ENCODE results near the gene TMED4. TPM values are rescaled to one million over a fixed set of nuclear protein-coding genes. Genes with fewer than 3 reads are reported as not detected.

Gene TMED4
- polyA plus RNA-seq, 1 of the 3 experiments (the other 2 are of a cell fraction): 145 TPM

DNA sequence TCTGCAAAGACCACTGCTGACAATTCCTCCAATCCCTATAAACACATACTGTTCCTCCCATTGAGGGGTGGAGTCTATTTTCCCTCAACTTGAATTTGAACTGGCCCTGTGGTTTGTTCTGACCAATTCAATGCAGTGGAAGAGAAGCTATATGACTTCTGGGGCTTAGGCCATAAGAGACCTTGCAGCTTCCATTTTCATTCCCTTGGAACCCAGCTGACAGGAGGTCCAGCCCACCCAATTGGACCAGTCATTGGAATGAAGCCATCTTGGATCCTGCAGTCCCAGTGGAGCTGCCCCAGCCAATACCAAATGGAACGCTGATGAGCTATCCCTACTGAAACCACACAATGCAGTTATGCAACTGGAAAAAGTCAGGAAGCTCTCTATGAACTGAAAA, 8.9 kb upstream of the TMED4 start:
- no peak overlapping the region for H3K27ac ChIP-seq (ENCODE audit: low read depth in 2 of 2, low read length in 1 of 2)
- H4K20me1 ChIP-seq (ENCODE audit: insufficient read depth): no peaks in the 10 kb centered on the region
- no peaks in the 10 kb centered on the region for H3K79me2 ChIP-seq (ENCODE audit: insufficient read depth)
- no peaks in the 10 kb centered on the region for H3K9me2 ChIP-seq
- H3K4me1 ChIP-seq (ENCODE audit: control insufficient read depth in 1 of 2, insufficient read depth in 2 of 2, low read depth in 1 of 2, low read length in 1 of 2): no peaks in the 10 kb centered on the region
- H3F3A ChIP-seq (replicated peaks; ENCODE audit: insufficient read depth): no peaks in the 10 kb centered on the region
- no peak overlapping the region for H3K4me3 ChIP-seq (ENCODE audit: low read depth in 2 of 2, low read length in 1 of 2)
- H3K36me3 ChIP-seq (replicated peaks in 1 of 2; ENCODE audit: control insufficient read depth in 1 of 2, insufficient read depth in 2 of 2, low read length in 1 of 2): no peaks in the 10 kb centered on the region
- no peak overlapping the region for H3K9ac ChIP-seq
- no peaks in the 10 kb centered on the region for H3K9me3 ChIP-seq
- WGBS (ENCODE audit: low lambda C conversion rate): 88% methylated on average over 1 of the region's 1 CpG
- ChIA-PET CTCF (interaction anchor here (0.7 to 1.4 kb wide), 3 partner anchors 16 to 546 kb away, joined by 3 to 4 read pairs (median 3); partner anchors contain the start of gene OGDH), POLR2A (interaction anchor here (1.2 kb wide), 1 partner anchor 9 kb away, joined by 6 read pairs; the partner anchor contains the start of gene TMED4)
- no peak for TF ChIP-seq NRF1 (IDR thresholded peaks at IDR 0.05; ENCODE audit: low read depth, low read length)
- no peak for TF ChIP-seq RXRA (IDR thresholded peaks at IDR 0.05; ENCODE audit: borderline replicate concordance, low read depth)
- TF ChIP-seq TAF1 (IDR thresholded peaks at IDR 0.05; ENCODE audit: borderline replicate concordance, low read depth, low read length): no peak
- TF ChIP-seq, protein P1, sequence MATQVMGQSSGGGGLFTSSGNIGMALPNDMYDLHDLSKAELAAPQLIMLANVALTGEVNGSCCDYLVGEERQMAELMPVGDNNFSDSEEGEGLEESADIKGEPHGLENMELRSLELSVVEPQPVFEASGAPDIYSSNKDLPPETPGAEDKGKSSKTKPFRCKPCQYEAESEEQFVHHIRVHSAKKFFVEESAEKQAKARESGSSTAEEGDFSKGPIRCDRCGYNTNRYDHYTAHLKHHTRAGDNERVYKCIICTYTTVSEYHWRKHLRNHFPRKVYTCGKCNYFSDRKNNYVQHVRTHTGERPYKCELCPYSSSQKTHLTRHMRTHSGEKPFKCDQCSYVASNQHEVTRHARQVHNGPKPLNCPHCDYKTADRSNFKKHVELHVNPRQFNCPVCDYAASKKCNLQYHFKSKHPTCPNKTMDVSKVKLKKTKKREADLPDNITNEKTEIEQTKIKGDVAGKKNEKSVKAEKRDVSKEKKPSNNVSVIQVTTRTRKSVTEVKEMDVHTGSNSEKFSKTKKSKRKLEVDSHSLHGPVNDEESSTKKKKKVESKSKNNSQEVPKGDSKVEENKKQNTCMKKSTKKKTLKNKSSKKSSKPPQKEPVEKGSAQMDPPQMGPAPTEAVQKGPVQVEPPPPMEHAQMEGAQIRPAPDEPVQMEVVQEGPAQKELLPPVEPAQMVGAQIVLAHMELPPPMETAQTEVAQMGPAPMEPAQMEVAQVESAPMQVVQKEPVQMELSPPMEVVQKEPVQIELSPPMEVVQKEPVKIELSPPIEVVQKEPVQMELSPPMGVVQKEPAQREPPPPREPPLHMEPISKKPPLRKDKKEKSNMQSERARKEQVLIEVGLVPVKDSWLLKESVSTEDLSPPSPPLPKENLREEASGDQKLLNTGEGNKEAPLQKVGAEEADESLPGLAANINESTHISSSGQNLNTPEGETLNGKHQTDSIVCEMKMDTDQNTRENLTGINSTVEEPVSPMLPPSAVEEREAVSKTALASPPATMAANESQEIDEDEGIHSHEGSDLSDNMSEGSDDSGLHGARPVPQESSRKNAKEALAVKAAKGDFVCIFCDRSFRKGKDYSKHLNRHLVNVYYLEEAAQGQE (IDR thresholded peaks at IDR 0.05; ENCODE audit: low read depth, low read length): no peak
- no peak for TF ChIP-seq FOXM1 (IDR thresholded peaks at IDR 0.05; ENCODE audit: low read depth)
- no peak for TF ChIP-seq RCOR1 (IDR thresholded peaks at IDR 0.05; ENCODE audit: low read length)
- TF ChIP-seq SMC3 (IDR thresholded peaks at IDR 0.05; ENCODE audit: low read depth, low read length): no peak
- TF ChIP-seq ELF1 (IDR thresholded peaks at IDR 0.05): no peak
- TF ChIP-seq, protein P2, sequence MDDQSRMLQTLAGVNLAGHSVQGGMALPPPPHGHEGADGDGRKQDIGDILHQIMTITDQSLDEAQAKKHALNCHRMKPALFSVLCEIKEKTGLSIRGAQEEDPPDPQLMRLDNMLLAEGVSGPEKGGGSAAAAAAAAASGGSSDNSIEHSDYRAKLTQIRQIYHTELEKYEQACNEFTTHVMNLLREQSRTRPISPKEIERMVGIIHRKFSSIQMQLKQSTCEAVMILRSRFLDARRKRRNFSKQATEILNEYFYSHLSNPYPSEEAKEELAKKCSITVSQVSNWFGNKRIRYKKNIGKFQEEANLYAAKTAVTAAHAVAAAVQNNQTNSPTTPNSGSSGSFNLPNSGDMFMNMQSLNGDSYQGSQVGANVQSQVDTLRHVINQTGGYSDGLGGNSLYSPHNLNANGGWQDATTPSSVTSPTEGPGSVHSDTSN (IDR thresholded peaks at IDR 0.05): no peak
- TF ChIP-seq, protein P3, sequence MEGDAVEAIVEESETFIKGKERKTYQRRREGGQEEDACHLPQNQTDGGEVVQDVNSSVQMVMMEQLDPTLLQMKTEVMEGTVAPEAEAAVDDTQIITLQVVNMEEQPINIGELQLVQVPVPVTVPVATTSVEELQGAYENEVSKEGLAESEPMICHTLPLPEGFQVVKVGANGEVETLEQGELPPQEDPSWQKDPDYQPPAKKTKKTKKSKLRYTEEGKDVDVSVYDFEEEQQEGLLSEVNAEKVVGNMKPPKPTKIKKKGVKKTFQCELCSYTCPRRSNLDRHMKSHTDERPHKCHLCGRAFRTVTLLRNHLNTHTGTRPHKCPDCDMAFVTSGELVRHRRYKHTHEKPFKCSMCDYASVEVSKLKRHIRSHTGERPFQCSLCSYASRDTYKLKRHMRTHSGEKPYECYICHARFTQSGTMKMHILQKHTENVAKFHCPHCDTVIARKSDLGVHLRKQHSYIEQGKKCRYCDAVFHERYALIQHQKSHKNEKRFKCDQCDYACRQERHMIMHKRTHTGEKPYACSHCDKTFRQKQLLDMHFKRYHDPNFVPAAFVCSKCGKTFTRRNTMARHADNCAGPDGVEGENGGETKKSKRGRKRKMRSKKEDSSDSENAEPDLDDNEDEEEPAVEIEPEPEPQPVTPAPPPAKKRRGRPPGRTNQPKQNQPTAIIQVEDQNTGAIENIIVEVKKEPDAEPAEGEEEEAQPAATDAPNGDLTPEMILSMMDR (IDR thresholded peaks at IDR 0.05): no peak
- TF ChIP-seq EZH2phosphoT487 (IDR thresholded peaks at IDR 0.05; ENCODE audit: borderline replicate concordance, low read depth): no peak
- TF ChIP-seq FOSL2 (IDR thresholded peaks at IDR 0.05; ENCODE audit: borderline replicate concordance, low read depth): no peak
- no peak for TF ChIP-seq CHD2 (IDR thresholded peaks at IDR 0.05; ENCODE audit: low read length, partially characterized antibody)
- TF ChIP-seq POLR2AphosphoS5 (IDR thresholded peaks at IDR 0.05; ENCODE audit: low read depth, low read length): no peak
- no peak for TF ChIP-seq MEF2A (IDR thresholded peaks at IDR 0.05; ENCODE audit: borderline replicate concordance, low read depth)
- TF ChIP-seq SIN3A (IDR thresholded peaks at IDR 0.05; ENCODE audit: borderline replicate concordance, low read depth, low read length): no peak
- TF ChIP-seq FOXJ3 (CRISPR knock-in tag; IDR thresholded peaks at IDR 0.05): no peak
- TF ChIP-seq RAD21 (IDR thresholded peaks at IDR 0.05; ENCODE audit: low read length): no peak
- DNase-seq: no peak
- H3K27me3 ChIP-seq (ENCODE audit: insufficient read depth): no peaks in the 10 kb centered on the region
- H2AFZ ChIP-seq (ENCODE audit: low read depth): no peak overlapping the region
- no peak overlapping the region for H3K4me2 ChIP-seq

All from SK-N-SH (cell line).